Right atrium auricular region (tissue), 2 donors: ENCODE data around the gene COBL. TPM values are rescaled to one million over a fixed set of nuclear protein-coding genes. Genes with fewer than 3 reads are reported as not detected.

Source experiments
- DNase-seq: peaks from one replicate; pipeline ENCODE4 v3.0.0-alpha.2; 2019; ENCODE audit warnings: low spot score
- H3K27ac ChIP-seq, 2 donors: fragments of 200-600 bp; sonication (generic); 1 replicate in 1 of 2; 2 replicates in 1 of 2; pipeline ENCODE4 v1.5.1; 2016 to 2019
- H3K27me3 ChIP-seq, 2 donors: fragments of 200-600 bp; sonication (generic); one replicate each; pipeline versions ENCODE4 v1.5.1 to v1.6.0; 2017 to 2019
- H3K36me3 ChIP-seq: fragments of 200-600 bp; sonication (generic); one replicate; pipeline ENCODE4 v1.5.1; 2016
- H3K4me1 ChIP-seq, 2 donors: fragments of 200-600 bp; sonication (generic); one replicate each; pipeline versions ENCODE4 v1.5.1 to v1.6.0; 2017 to 2019
- H3K4me3 ChIP-seq, 2 donors: fragments of 200-600 bp; sonication (generic); 1 replicate in 1 of 2; 2 replicates in 1 of 2; pipeline ENCODE4 v1.5.1; 2017 to 2019; ENCODE audit warnings: mild to moderate bottlenecking in 1 of 2, moderate library complexity in 1 of 2
- H3K9me3 ChIP-seq, 2 donors: fragments of 200-600 bp; sonication (generic); one replicate each; pipeline ENCODE4 v1.5.1; 2019
- CTCF ChIP-seq, 2 donors: fragments of 200-600 bp; sonication (generic); IDR thresholded peaks; one replicate each; pipeline ENCODE4 v1.5.1; 2019; ENCODE audit warnings: antibody characterized with exemption in 2 of 2
- total RNA-seq, 2 donors: library from RNA; depleted of rRNA; stranded (reverse); fragments of >200 nt; gene quantifications; one replicate each; pipeline ENCODE4 v1.1.0, GENCODE V29; 2016

The COBL gene
- total RNA-seq, 2 donors from 2014 or later: 26.3 to 31.4 TPM

- H3K9me3 ChIP-seq: no peaks in the 10 kb centered on the region
- TF ChIP-seq CTCF (IDR thresholded peaks at IDR 0.05): no peak
- no peak for DNase-seq
- H3K4me3 ChIP-seq: no peak overlapping the region
- no peaks in the 10 kb centered on the region for H3K36me3 ChIP-seq
- H3K27me3 ChIP-seq: no peaks in the 10 kb centered on the region
- H3K27ac ChIP-seq: no peak overlapping the region
- H3K4me1 ChIP-seq: no peaks in the 10 kb centered on the region
Measured at GRCh38 chr7:51230723-51231122, 85.9 kb downstream of the COBL start.

- DNase-seq: no peak
- no peaks in the 10 kb centered on the region for H3K27me3 ChIP-seq
- H3K4me3 ChIP-seq: no peak overlapping the region
- H3K9me3 ChIP-seq: no peaks in the 10 kb centered on the region
- no peak for TF ChIP-seq CTCF (IDR thresholded peaks at IDR 0.05)
- no peaks in the 10 kb centered on the region for H3K4me1 ChIP-seq
- H3K27ac ChIP-seq: no peak overlapping the region
- no peaks in the 10 kb centered on the region for H3K36me3 ChIP-seq
Measured at GRCh38 chr7:51230324-51230625, 86.3 kb downstream of the COBL start.

- Histone ChIP-seq H3K27ac (no peak overlapping the region), H3K9me3 (no peaks in the 10 kb centered on the region), H3K4me3 (no peak overlapping the region), H3K27me3 (no peaks in the 10 kb centered on the region), H3K36me3 (no peaks in the 10 kb centered on the region), H3K4me1 (no peaks in the 10 kb centered on the region)
- no peak for TF ChIP-seq CTCF (IDR thresholded peaks at IDR 0.05)
- DNase-seq: no peak
Measured at GRCh38 chr7:51229620-51230323, 86.8 kb downstream of the COBL start.

GRCh38 chr7:51229106-51229537 lies 87.5 kb downstream of the COBL start:
- Histone ChIP-seq H3K4me3 (no peak overlapping the region), H3K4me1 (no peaks in the 10 kb centered on the region), H3K27ac (no peak overlapping the region), H3K9me3 (no peaks in the 10 kb centered on the region), H3K36me3 (no peaks in the 10 kb centered on the region), H3K27me3 (no peaks in the 10 kb centered on the region)
- no peak for TF ChIP-seq CTCF (IDR thresholded peaks at IDR 0.05)
- DNase-seq: no peak

- no peak for TF ChIP-seq CTCF (IDR thresholded peaks at IDR 0.05)
- no peak overlapping the region for H3K4me3 ChIP-seq
Measured at GRCh38 chr7:51228386-51228958, 88.1 kb downstream of the COBL start.

GRCh38 chr7:51227861-51228260 lies 88.7 kb downstream of the COBL start:
- H3K36me3 ChIP-seq: no peaks in the 10 kb centered on the region
- H3K4me1 ChIP-seq: no peaks in the 10 kb centered on the region
- no peak overlapping the region for H3K27ac ChIP-seq
- H3K9me3 ChIP-seq: no peaks in the 10 kb centered on the region
- H3K4me3 ChIP-seq: no peak overlapping the region
- DNase-seq: no peak
- no peaks in the 10 kb centered on the region for H3K27me3 ChIP-seq
- TF ChIP-seq CTCF (IDR thresholded peaks at IDR 0.05): no peak

More at GRCh38 chr7:51228386-51228958, 88.1 kb downstream of the COBL start:
- Histone ChIP-seq H3K27me3 (no peaks in the 10 kb centered on the region), H3K9me3 (no peaks in the 10 kb centered on the region), H3K4me1 (no peaks in the 10 kb centered on the region), H3K27ac (no peak overlapping the region), H3K36me3 (no peaks in the 10 kb centered on the region)
- DNase-seq: no peak
